Ammon's horn (tissue), 1 donor: ENCODE results near the gene DLGAP3.
"Not testable (repeated sequence)": the region's sequence is repeated elsewhere in the genome, so short reads cannot be mapped to it uniquely, and the experiment has no call there.

Source experiments
- DNase-seq: peaks from one replicate; pipeline ENCODE4 v3.0.0-alpha.2; 2016; ENCODE audit warnings: low spot score

DLGAP3 gene

DNA sequence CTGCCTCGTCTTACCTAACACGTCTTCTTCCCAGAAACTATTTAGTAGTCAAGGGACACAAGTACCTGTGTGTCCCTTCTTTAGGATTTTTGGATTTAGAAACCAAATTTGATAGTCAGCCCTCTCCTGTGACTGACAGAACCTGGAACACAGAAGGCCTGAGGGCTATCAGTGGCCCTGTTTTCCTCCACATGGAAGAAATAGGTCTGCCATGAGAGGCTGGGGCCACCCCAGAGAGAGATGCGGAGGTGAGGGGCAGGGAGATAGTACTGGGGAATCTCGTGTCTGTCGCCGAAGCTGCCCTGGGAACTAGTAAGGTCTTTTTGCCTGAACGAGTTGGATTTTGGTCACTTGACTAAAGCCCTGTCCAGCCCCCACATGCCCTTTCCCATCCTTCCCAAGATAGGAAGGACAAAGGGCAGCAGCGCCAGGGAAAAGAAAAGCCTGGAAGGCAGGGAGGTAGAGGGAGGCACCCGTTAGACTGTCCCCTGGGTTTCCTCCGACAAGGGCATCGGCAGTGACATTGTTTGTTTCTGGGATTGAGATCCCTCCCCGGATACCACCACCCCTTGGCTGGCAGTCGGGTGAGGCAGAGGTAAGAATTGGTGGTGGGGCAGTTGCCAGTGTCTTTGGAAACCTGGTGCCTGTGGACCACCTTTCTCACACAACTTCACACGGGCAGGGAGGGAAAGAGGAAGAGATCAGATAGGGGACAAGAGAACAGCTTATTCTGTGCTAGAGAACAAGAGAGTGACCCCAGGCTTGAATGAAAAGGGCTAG is 89.7 kb downstream of the DLGAP3 start:
- DNase-seq: no peak

GRCh38 chr1:34833711-34834110 is 95.7 kb downstream of the DLGAP3 start:
- no peak for DNase-seq

DNA sequence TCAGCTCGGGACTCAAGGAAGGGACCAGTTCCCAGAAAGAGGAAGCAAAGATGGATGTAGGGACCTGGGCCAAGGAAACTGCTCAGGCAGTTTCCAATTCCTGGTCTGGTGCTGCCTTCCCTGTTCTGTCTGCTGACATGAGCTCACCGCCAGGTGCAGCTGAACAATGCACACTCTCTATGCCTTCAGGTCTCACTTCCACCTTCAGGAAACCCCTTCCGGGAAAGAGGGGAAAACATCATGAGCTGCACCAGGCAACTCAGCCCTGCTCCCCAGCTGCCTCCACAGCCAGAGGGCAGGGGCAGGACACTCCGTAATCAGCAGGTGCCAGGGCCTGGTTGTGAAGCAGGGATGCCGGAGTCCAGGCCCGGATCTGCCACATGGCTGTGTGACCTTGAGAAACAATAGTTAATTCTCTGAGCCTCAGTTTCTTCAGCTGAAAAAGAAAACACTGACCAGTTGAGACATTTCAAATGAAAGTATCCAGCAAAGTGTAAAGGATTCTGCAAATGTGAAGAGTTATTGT is 97.7 kb downstream of the DLGAP3 start:
- no peak for DNase-seq

DNA sequence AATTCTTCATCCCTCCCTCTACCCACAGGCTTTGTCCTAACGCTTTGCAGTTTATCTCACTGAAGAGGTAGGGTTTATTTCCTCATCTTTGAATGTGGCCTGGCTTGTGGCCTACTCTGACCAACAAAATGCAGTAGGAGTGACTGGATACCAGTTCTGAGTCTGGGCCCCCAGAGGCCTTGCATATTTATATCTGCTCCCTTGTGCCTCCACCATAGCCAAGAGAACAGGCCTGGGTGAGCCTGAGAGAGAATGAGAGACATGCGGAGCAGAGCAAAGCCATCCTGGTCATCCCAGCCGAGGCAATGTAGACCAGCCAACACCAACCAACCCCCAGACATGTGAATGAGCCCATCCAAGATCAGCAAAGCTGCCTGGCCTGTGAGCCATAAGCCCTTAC is 100.2 kb downstream of the DLGAP3 start:
- no peak for DNase-seq

DNA sequence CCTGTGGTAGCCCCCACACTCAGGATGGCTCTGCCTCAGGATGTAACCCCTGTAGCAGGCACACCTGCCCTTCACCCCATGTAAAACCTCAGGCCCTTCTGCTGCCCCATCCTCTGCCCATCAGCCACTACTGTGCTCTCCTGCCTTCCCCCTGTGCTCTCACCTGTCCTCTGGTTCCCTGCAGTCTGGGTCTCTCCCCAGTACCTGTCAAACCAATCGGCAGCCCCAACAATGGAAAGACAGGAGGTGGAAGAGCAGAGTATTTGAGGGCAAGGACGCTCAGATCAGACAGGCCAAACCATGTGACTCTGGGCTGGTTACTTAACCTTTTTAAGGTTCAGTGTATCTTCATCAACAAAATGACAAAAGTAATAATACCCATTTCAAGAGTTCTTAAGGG is 100.8 kb downstream of the DLGAP3 start:
- DNase-seq: no peak

- no peak for DNase-seq
Observed at GRCh38 chr1:34827341-34827941, 102.0 kb downstream of the DLGAP3 start.

GRCh38 chr1:34825455-34826091 is 103.9 kb downstream of the DLGAP3 start:
- DNase-seq: no peak

- DNase-seq: no peak
Observed at GRCh38 chr1:34824817-34825454, 104.5 kb downstream of the DLGAP3 start.

DNA sequence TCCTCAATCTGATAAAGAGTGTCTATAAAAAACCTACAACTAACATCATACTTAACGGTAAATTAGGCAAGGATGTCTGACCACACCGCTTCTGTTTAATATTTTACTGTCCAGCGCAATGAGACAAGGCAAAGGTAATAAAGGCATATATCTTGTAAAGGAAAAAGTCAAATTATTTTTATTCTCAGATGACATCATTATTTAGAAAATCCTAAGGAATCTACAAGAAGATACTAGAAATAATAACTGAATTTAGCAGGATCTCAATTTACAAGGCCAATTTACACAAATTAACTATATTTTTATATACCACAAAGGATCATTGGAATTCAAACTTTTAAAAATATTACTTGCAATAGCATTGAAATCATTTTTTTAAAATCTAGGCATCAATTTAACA is 107.2 kb downstream of the DLGAP3 start:
- no peak for DNase-seq

DNA sequence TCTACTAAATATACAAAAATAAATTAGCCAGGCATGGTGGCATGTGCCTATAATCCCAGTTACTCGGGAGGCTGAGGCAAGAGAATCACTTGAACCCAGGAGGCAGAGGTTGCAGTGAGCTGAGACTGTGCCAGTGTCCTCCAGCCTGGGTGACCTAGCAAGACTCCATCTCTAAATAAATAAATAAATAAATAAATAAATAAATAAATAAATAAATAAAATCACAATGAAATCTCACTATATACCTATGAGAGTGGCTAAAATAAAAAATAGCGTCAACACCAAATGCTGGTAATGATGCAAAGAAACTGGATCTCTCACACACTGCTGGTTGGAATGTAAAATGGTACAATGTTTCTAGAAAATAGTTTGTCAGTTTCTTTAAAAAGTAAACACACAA is 110.6 kb downstream of the DLGAP3 start:
- not testable (repeated sequence) for DNase-seq

GRCh38 chr1:34816778-34817177 is 112.7 kb downstream of the DLGAP3 start:
- DNase-seq: no peak

DNA sequence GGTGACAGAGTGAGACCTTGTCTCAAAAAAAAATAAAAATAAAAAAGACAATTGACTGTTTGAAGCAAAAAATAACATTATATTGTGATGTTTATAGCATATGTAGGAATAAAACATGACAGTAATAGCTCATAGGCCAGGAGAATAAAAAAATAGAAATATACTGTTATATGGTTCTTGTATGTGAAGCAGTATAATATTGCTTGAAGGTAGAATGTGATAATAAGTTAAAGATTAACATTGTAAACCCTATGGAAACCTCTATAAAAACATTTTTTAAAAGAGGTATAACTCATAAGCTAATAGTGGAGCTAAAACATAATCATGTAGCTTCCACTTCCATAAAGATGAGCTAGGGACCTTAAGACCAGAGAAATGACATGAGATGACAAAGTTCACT is 113.1 kb downstream of the DLGAP3 start:
- no peak for DNase-seq
